B cell (primary cell): ENCODE results near the gene KNSTRN. TPM values are rescaled to one million over a fixed set of nuclear protein-coding genes. Genes with fewer than 3 reads are reported as not detected.

Experiments used
- ATAC-seq: fragments of 200-7000 bp; cut with Tn5 transposase; one replicate; pipeline ENCODE4 v1.10.0; 2021; ENCODE audit warnings: low read depth, mild to moderate bottlenecking, moderate number of reproducible peaks, moderate library complexity
- CTCF ChIA-PET: fragments of 350-600 bp; sonication (Branson Sonifier 250); formaldehyde crosslinking; loops from one replicate; lab custom pipeline; 2021; ENCODE audit warnings: antibody characterized with exemption, inconsistent platforms; lab: Charles Lee
- POLR2A ChIA-PET: fragments of 350-600 bp; sonication (Branson Sonifier 250); formaldehyde crosslinking; loops from one replicate; lab custom pipeline; 2021; ENCODE audit warnings: antibody characterized with exemption; lab: Charles Lee
- DNase-seq: peaks from one replicate; pipeline ENCODE4 v3.0.0; 2013
- H2AFZ ChIP-seq: 2 replicates; pipeline ENCODE4 v1.6.1; 2012; ENCODE audit warnings: mild to moderate bottlenecking, low read depth, low read length; ENCODE audit not compliant: insufficient read depth, poor library complexity, severe bottlenecking
- H3K27ac ChIP-seq, 2 donors: 1 replicate in 1 of 2; 2 replicates in 1 of 2; pipeline ENCODE4 v1.5.1; 2012 to 2013; ENCODE audit warnings: low read length in 2 of 2, mild to moderate bottlenecking in 2 of 2, moderate library complexity in 1 of 2
- H3K27me3 ChIP-seq, 4 experiments: fragments of 200-600 bp in 1 of 4; sonication (generic) in 1 of 4; replicated peaks in 1 of 4; 1 replicate in 2 of 4; 2 replicates in 2 of 4; pipeline versions ENCODE4 v1.6.1 to v1.7.0; 2013 to 2016; ENCODE audit warnings: low read length in 3 of 4, mild to moderate bottlenecking in 2 of 4, mixed read lengths in 1 of 4, moderate library complexity in 1 of 4; ENCODE audit not compliant: insufficient read depth in 4 of 4, control insufficient read depth in 3 of 4; ENCODE audit errors: control extremely low read depth in 1 of 4
- H3K36me3 ChIP-seq, 2 experiments: replicated peaks in 1 of 2; 1 replicate in 1 of 2; 2 replicates in 1 of 2; pipeline versions ENCODE4 v1.6.1 to v1.7.1; 2013; ENCODE audit warnings: low read length in 1 of 2; ENCODE audit not compliant: insufficient read depth in 2 of 2, control insufficient read depth in 1 of 2; ENCODE audit errors: control extremely low read depth in 1 of 2, extremely low read depth in 1 of 2
- H3K4me1 ChIP-seq, 2 donors: fragments of 200-600 bp in 1 of 2; sonication (generic) in 1 of 2; 1 replicate in 1 of 2; 2 replicates in 1 of 2; pipeline versions ENCODE4 v1.5.1 to v1.6.1; 2013 to 2017; ENCODE audit warnings: low read length in 2 of 2; ENCODE audit not compliant: control insufficient read depth in 2 of 2, insufficient read depth in 2 of 2
- H3K4me2 ChIP-seq: replicated peaks from 2 replicates; pipeline ENCODE3; 2012; ENCODE audit warnings: mild to moderate bottlenecking, low read depth, low read length; ENCODE audit not compliant: poor library complexity, severe bottlenecking
- H3K4me3 ChIP-seq, 5 experiments: fragments of 200-600 bp in 1 of 5; sonication (generic) in 1 of 5; 1 replicate in 3 of 5; 2 replicates in 2 of 5; pipeline versions ENCODE4 v1.5.1 to v1.7.0; 2011 to 2016; ENCODE audit warnings: low read length in 4 of 5, mild to moderate bottlenecking in 4 of 5, low read depth in 2 of 5, control low read depth in 1 of 5, moderate library complexity in 1 of 5; ENCODE audit not compliant: insufficient read depth in 1 of 5; ENCODE audit errors: control extremely low read depth in 1 of 5, extremely low read depth in 1 of 5
- H3K79me2 ChIP-seq: fragments of 200-600 bp; sonication (generic); one replicate; pipeline ENCODE4 v1.6.0; 2016; ENCODE audit warnings: low read length; ENCODE audit not compliant: control insufficient read depth, insufficient read depth
- H3K9ac ChIP-seq: fragments of 200-600 bp; sonication (generic); 2 replicates; pipeline ENCODE4 v1.6.1; 2017; ENCODE audit warnings: mild to moderate bottlenecking, low read length, moderate library complexity
- H3K9me3 ChIP-seq, 3 donors: one replicate each; pipeline versions ENCODE4 v1.6.1 to v1.7.1; 2013; ENCODE audit warnings: low read length in 2 of 3; ENCODE audit not compliant: control insufficient read depth in 2 of 3, insufficient read depth in 1 of 3; ENCODE audit errors: control extremely low read depth in 1 of 3
- H4K20me1 ChIP-seq: 2 replicates; pipeline ENCODE4 v1.6.0; 2012; ENCODE audit warnings: mild to moderate bottlenecking, low read length; ENCODE audit not compliant: insufficient read depth, control insufficient read depth, poor library complexity, severe bottlenecking
- H3K27ac Mint-ChIP-seq: one replicate; pipeline ENCODE4 v1.8.0; 2021; ENCODE audit warnings: mixed read lengths
- H3K27me3 Mint-ChIP-seq: one replicate; pipeline ENCODE4 v1.8.0; 2021; ENCODE audit warnings: mixed read lengths
- H3K4me1 Mint-ChIP-seq: one replicate; pipeline ENCODE4 v1.8.0; 2021; ENCODE audit warnings: mixed read lengths
- H3K4me3 Mint-ChIP-seq: one replicate; pipeline ENCODE4 v1.8.0; 2021; ENCODE audit warnings: mixed read lengths
- H3K9me3 Mint-ChIP-seq: one replicate; pipeline ENCODE4 v1.8.0; 2022; ENCODE audit warnings: mixed read lengths; ENCODE audit not compliant: insufficient read depth
- CTCF ChIP-seq: fragments of 200-600 bp; IDR thresholded peaks from one replicate; pipeline ENCODE4 v1.8.0; 2022; ENCODE audit warnings: antibody characterized with exemption, mild to moderate bottlenecking
- EZH2 ChIP-seq: IDR thresholded peaks from 2 replicates; pipeline ENCODE4 v1.6.1; 2012; ENCODE audit warnings: borderline replicate concordance, low read depth, mild to moderate bottlenecking, moderate library complexity, low read length; ENCODE audit not compliant: insufficient read depth, poor library complexity, severe bottlenecking
- WGBS: methylation state at CpG from one replicate; pipeline ENCODE4 v1.1.5; 2013; ENCODE audit warnings: missing lambda C conversion rate; ENCODE audit not compliant: insufficient coverage; 5-methylcytosine and 5-hydroxymethylcytosine counted together
- intact Hi-C: fragments of 100-400 bp; cut with micrococcal nuclease; formaldehyde crosslinking; loops from one replicate; pipeline ENCODE4 v1.10.0; 2022
- polyA plus RNA-seq: library from polyadenylated mRNA; depleted of rRNA; stranded (reverse); fragments of >200 nt; gene quantifications from 2 replicates; pipeline ENCODE4 v1.2.3, GENCODE V29; 2012
- total RNA-seq, 2 donors: library from RNA; stranded (reverse); fragments of 120-200 nt in 1 of 2; gene quantifications; 1 replicate in 1 of 2; 2 replicates in 1 of 2; pipeline versions ENCODE4 v1.2.3 to v1.2.4, GENCODE V29; 2013 to 2022

KNSTRN gene
- total and polyA plus RNA-seq, 2 donors (not counting 1 experiment from before 2014, with no cell fraction given): 4.0 to 14.0 TPM

DNA sequence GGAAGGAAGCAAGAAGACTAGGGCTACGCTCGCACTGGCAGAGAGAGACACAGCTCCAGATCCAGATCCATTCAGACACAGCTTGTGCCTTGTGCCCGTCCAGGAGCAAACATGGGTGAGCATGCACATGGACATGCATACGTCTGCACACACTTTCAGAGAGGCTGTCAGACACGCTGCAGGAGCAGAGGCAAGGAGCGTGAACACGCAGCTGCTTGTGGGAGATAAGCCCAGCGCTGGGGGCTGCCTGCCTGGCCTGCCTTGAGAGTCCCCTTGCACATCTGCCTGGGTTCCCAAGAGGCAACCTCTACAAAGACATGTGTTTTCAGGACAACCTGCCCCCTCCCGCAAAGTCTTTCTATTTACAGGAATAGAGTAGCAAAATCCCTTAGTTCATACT lies 44.7 kb downstream of the KNSTRN start:
- TF ChIP-seq EZH2 (no peak), CTCF (no peak)
- Histone ChIP-seq H3K36me3 (peaks cover 0 to 2% of the 10 kb centered on the region in 2 experiments), H4K20me1 (no peaks in the 10 kb centered on the region), H3K27me3 (no peaks in the 10 kb centered on the region), H3K79me2 (no peaks in the 10 kb centered on the region), H3K4me1 (no peaks in the 10 kb centered on the region), H3K9me3 (no peaks in the 10 kb centered on the region), H3K9ac (no peak overlapping the region), H2AFZ (no peak overlapping the region), H3K4me3 (no peak overlapping the region), H3K4me2 (no peak overlapping the region), H3K27ac (no peak overlapping the region)
- intact Hi-C loops: loop anchor here (10.0 kb wide), 1 partner anchor 642 kb away; the partner anchor contains the start of gene FSIP1
- Mint-ChIP-seq H3K27ac (no peak overlapping the region), H3K9me3 (no peaks in the 10 kb centered on the region), H3K4me3 (no peak overlapping the region), H3K4me1 (no peaks in the 10 kb centered on the region), H3K27me3 (no peaks in the 10 kb centered on the region)
- 84% methylated on average over 8 of the region's 9 CpGs for WGBS
- ChIA-PET CTCF (interaction anchor here (11.6 kb wide), 1 partner anchor 84 kb away, joined by 308 read pairs; the partner anchor contains the start of gene CCDC9B), POLR2A (no interaction called here)
- ATAC-seq: no peak
- no peak for DNase-seq

- ChIA-PET POLR2A (no interaction called here), CTCF (interaction anchor here (2.1 kb wide), 1 partner anchor 84 kb away, joined by 7 read pairs; no protein-coding TSS in a partner anchor)
- Histone ChIP-seq H2AFZ (no peak overlapping the region), H3K27ac (no peak overlapping the region), H3K9me3 (no peaks in the 10 kb centered on the region), H3K4me2 (no peak overlapping the region), H3K79me2 (no peaks in the 10 kb centered on the region), H3K27me3 (no peaks in the 10 kb centered on the region), H3K4me1 (no peaks in the 10 kb centered on the region), H3K9ac (no peak overlapping the region), H4K20me1 (no peaks in the 10 kb centered on the region), H3K36me3 (peaks cover 0 to 2% of the 10 kb centered on the region in 2 experiments), H3K4me3 (no peak overlapping the region)
- intact Hi-C loops: loop anchor here (10.0 kb wide), 1 partner anchor 643 kb away; the partner anchor contains the start of gene FSIP1
- Mint-ChIP-seq H3K4me1 (no peaks in the 10 kb centered on the region), H3K4me3 (no peak overlapping the region), H3K27me3 (no peaks in the 10 kb centered on the region), H3K9me3 (no peaks in the 10 kb centered on the region), H3K27ac (no peak overlapping the region)
- ATAC-seq: no peak
- TF ChIP-seq EZH2 (no peak), CTCF (no peak)
- WGBS: 100% methylated on average over 1 of the region's 4 CpGs
- no peak for DNase-seq
Measured at GRCh38 chr15:40428185-40428584, 45.7 kb downstream of the KNSTRN start.
